ENCODE measurements around the gene CXCL16. TPM values are rescaled to one million over a fixed set of nuclear protein-coding genes. Genes with fewer than 3 reads are reported as not detected.
"Not testable (repeated sequence)": the region's sequence is repeated elsewhere in the genome, so short reads cannot be mapped to it uniquely, and the experiment has no call there.

The CXCL16 gene
- total RNA-seq, 4 donors from 2014 or later, result 15.2 to 28.2 (median 19.5) TPM

GRCh38 chr17:4708436-4708835, 31.3 kb downstream of the CXCL16 start:
- Histone ChIP-seq H3K36me3 (no peaks in the 10 kb centered on the region), H3K9me3 (no peaks in the 10 kb centered on the region), H3K27ac (no peak overlapping the region), H3K4me3 (no peak overlapping the region), H3K4me1 (peaks cover 5 to 54% (median 15%) of the 10 kb centered on the region in 3 donors), H3K27me3 (no peaks in the 10 kb centered on the region)
- 68 to 71% methylated on average over 7 of the region's 8 CpGs for WGBS, 2 donors
- no peak for DNase-seq
- intact Hi-C loops (cut with DNase I), result no loop called here
- TF ChIP-seq, protein P1, sequence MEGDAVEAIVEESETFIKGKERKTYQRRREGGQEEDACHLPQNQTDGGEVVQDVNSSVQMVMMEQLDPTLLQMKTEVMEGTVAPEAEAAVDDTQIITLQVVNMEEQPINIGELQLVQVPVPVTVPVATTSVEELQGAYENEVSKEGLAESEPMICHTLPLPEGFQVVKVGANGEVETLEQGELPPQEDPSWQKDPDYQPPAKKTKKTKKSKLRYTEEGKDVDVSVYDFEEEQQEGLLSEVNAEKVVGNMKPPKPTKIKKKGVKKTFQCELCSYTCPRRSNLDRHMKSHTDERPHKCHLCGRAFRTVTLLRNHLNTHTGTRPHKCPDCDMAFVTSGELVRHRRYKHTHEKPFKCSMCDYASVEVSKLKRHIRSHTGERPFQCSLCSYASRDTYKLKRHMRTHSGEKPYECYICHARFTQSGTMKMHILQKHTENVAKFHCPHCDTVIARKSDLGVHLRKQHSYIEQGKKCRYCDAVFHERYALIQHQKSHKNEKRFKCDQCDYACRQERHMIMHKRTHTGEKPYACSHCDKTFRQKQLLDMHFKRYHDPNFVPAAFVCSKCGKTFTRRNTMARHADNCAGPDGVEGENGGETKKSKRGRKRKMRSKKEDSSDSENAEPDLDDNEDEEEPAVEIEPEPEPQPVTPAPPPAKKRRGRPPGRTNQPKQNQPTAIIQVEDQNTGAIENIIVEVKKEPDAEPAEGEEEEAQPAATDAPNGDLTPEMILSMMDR (IDR thresholded peaks at IDR 0.05), result no peak
- TF ChIP-seq POLR2A (IDR thresholded peaks at IDR 0.05), result no peak

DNA sequence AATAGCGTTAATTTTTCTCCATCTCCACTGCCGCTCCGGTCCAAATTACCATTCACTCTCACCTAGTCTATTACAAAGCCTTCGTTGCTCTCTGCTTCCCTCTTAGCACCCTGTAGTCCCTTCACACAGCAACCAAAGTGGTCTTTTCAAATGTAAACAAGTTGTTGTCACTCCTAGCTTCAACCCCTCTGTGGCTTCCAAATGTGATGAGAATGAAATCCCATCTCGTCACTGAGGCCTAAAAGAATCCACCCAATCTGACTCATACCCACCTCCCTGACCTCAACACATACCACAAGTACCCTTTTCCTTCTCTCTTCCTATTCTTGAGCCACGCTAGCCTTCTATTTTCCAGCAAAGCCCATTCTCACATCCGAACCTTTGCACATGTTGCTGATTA, 33.6 kb downstream of the CXCL16 start:
- intact Hi-C loops (cut with DNase I), result no loop called here

GRCh38 chr17:4704991-4705390, 34.7 kb downstream of the CXCL16 start:
- Histone ChIP-seq H3K9me3 (no peaks in the 10 kb centered on the region), H3K36me3 (no peaks in the 10 kb centered on the region), H3K27ac (no peak overlapping the region), H3K27me3 (no peaks in the 10 kb centered on the region), H3K4me3 (no peak overlapping the region), H3K4me1 (peaks cover 9 to 50% (median 15%) of the 10 kb centered on the region in 3 donors)
- intact Hi-C loops (cut with DNase I), result no loop called here
- 96 to 98% methylated on average over 13 to 15 of the region's 15 CpGs for WGBS, 2 donors
- DNase-seq, result no peak
- TF ChIP-seq POLR2A (IDR thresholded peaks at IDR 0.05), result no peak
- TF ChIP-seq, protein P1 (IDR thresholded peaks at IDR 0.05), result no peak

More for the DNA sequence above, 33.6 kb downstream of the CXCL16 start:
- no peak for DNase-seq
- Histone ChIP-seq H3K4me1 (peaks cover 12 to 57% (median 19%) of the 10 kb centered on the region in 3 donors), H3K36me3 (no peaks in the 10 kb centered on the region), H3K27me3 (no peaks in the 10 kb centered on the region), H3K4me3 (no peak overlapping the region), H3K9me3 (no peaks in the 10 kb centered on the region), H3K27ac (no peak overlapping the region)
- WGBS, 2 donors, result 79 to 81% methylated on average over 7 of the region's 7 CpGs
- TF ChIP-seq, protein P1 (IDR thresholded peaks at IDR 0.05), result no peak

DNA sequence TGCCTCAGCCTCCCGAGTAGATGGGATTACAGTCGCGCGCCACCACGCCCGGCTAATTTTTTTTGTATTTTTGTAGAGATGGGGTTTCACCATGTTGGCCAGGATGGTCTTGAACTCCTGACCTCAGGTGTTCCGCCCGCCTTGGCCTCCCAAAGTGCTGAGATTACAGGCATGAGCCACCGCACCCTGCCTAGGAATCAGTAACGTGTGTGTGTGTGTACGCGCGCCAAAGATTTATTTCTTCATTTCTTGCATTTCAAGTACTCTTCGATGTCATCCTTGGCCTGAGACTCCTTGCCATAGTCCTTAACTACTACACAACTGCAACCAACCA, 35.2 kb downstream of the CXCL16 start:
- 44 to 55% methylated on average over 11 to 14 of the region's 14 CpGs for WGBS, 2 donors
- Histone ChIP-seq H3K4me1 (peaks cover 9 to 45% (median 15%) of the 10 kb centered on the region in 3 donors), H3K4me3 (peak overlapping the region; percentile 84 to 95 (median 90)), H3K27ac (peak overlapping the region; percentile 80 to 90 (median 88))
- intact Hi-C loops (cut with DNase I); H3K27me3 ChIP-seq; H3K36me3 ChIP-seq; H3K9me3 ChIP-seq; DNase-seq: not testable (repeated sequence)

DNA sequence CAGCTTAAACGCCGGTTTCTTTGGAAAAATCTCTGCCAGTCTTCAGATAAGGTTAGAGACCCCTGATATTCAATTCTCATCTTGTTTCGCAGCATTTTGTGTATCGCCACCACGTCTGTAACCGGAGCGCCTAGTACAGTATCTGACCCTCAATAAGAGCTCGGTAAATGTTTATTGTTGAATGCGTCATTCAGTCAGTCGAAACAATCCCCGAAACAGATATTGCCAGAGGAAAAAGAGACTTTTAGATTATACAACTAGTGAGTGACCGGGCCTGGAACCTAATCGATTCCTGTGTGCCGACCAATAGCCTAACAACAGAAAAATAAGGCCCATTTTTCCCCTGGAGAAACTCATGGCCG, 36.4 kb downstream of the CXCL16 start:
- Histone ChIP-seq H3K9me3 (no peaks in the 10 kb centered on the region), H3K4me3 (peak overlapping the region; percentile 84 to 95 (median 90)), H3K27ac (peak overlapping the region; percentile 80 to 90 (median 88)), H3K36me3 (no peaks in the 10 kb centered on the region), H3K4me1 (peaks cover 9 to 38% (median 15%) of the 10 kb centered on the region in 3 donors), H3K27me3 (no peaks in the 10 kb centered on the region)
- TF ChIP-seq, protein P1 (IDR thresholded peaks at IDR 0.05), result no peak
- TF ChIP-seq POLR2A (IDR thresholded peaks at IDR 0.05), result no peak
- no peak for DNase-seq
- WGBS, 2 donors, result 3 to 4% methylated on average over 12 to 15 of the region's 15 CpGs
- intact Hi-C loops (cut with DNase I), result no loop called here

DNA sequence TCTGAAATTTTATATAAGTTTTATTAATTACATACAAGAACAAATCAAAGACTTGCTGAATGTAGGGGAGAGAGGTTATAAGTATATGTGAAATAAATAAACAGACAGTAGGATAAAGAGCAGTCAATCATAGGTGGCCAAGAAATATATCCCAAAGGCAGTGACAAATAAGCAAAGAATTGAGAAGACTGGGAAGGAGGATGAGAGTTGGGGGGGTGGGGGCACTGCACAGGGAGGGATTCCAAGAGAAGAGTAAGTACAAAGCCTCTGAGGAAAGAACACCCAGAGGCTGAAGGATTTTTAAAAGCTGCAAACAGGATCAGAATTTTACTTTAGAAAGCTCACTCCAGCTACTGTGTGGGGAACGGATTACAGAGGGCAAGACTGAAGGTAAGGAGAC, 38.6 kb downstream of the CXCL16 start:
- no peak for DNase-seq
- TF ChIP-seq, protein P1 (IDR thresholded peaks at IDR 0.05), result no peak
- no peak for TF ChIP-seq POLR2A (IDR thresholded peaks at IDR 0.05)
- Histone ChIP-seq H3K9me3 (no peaks in the 10 kb centered on the region), H3K4me3 (no peak overlapping the region), H3K27me3 (no peaks in the 10 kb centered on the region), H3K4me1 (peaks cover 9 to 38% (median 15%) of the 10 kb centered on the region in 3 donors), H3K36me3 (peaks cover 0 to 9% (median 0%) of the 10 kb centered on the region in 3 donors), H3K27ac (no peak overlapping the region)
- intact Hi-C loops (cut with DNase I), result no loop called here
- 68 to 79% methylated on average over 1 of the region's 1 CpG for WGBS, 2 donors

DNA sequence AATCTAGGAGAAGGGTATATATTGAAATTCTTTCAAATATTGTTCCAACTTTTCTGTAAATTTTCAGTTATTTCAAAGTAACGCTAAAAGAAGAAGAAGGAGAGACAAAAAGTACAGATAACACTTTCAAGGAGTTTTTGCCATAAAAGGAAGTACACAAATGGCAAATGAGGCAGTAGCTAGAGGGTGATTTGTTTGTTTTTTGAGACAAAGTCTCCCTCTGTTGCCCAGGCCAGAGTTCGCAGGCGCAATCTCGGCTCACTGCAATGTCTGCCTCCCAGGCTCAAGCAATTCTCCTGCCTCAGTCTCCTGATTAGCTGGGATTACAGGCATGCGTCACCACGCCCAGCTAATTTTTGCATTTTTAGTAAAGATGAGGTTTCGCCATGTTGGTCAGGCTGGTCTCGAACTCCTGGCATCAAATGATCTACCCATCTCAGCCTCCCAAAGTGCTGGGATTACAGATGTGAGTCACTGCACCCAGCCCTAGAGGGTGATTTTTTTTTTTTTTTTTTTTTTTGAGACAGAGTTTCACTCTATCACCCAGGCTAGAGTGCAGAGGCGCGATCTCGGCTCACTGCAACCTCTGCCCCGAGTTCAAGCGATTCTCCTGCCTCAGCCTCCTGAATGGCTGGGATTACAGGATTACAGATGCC, 40.2 kb downstream of the CXCL16 start:
- intact Hi-C loops (cut with DNase I); H3K27ac ChIP-seq; DNase-seq; H3K9me3 ChIP-seq; H3K27me3 ChIP-seq; H3K4me3 ChIP-seq: not testable (repeated sequence)
- 79 to 83% methylated on average over 13 of the region's 13 CpGs for WGBS, 2 donors
- H3K4me1 ChIP-seq, result peaks cover 9 to 32% (median 15%) of the 10 kb centered on the region in 3 donors
- peaks cover 0 to 23% (median 0%) of the 10 kb centered on the region in 3 donors for H3K36me3 ChIP-seq
